DMS79 (cell line): ENCODE results near the gene CDX2.

ENCODE experiments used
- DNase-seq: peaks from one replicate; lab custom pipeline; 2025; lab: John Stamatoyannopoulos, UW

CDX2 gene

DNA sequence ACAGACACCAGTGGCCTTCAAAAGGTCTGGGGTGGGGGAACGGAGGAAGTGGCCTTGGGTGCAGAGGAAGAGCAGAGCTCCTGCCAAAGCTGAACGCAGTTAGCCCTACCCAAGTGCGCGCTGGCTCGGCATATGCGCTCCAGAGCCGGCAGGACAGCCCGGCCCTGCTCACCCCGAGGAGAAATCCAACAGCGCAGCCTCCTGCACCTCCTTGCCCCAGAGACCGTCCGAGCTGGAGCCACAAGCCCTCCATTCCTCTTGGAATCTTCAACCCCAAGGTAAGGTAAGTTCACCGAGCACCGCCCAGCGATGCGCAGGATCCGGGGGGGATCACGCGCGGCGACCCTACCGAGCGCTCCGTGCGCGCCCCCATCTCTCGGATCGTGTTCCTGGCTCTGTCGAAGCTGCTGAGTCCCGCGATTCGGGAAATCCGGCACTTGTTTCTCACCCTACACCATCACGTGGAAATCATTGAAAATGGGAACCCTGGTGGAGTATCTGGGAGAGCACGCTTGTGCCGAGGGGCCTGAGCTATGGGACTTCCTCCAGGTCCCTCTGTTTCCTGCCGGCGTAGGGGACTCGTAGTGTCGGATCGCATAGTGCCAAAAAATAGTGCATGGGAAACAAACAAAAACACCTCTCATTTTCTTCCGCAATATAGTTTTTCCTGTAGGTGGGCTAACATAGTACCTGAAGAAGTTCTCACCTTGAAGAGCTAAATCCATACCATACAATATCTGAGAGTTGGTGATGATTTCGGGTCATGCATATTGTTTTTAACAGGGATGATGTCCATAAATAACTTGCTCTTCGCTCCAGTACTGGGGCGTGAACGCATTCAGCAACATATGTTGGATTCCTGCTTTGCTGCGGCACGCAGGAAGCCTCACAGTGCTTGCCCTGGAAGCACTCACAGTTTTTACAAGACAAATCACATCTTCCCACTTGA, 40.0 kb downstream of the CDX2 start:
- no peak for DNase-seq

DNA sequence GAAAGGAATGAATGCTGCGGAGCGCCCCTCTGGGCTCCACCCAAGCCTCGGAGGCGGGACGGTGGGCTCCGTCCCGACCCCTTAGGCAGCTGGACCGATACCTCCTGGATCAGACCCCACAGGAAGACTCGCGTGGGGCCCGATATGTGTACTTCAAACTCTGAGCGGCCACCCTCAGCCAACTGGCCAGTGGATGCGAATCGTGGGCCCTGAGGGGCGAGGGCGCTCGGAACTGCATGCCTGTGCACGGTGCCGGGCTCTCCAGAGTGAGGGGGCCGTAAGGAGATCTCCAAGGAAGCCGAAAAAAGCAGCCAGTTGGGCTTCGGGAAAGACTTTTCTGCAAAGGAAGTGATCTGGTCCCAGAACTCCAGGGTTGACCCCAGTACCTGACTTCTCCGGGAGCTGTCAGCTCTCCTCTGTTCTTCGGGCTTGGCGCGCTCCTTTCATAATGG, 40.7 kb downstream of the CDX2 start:
- DNase-seq: no peak

DNA sequence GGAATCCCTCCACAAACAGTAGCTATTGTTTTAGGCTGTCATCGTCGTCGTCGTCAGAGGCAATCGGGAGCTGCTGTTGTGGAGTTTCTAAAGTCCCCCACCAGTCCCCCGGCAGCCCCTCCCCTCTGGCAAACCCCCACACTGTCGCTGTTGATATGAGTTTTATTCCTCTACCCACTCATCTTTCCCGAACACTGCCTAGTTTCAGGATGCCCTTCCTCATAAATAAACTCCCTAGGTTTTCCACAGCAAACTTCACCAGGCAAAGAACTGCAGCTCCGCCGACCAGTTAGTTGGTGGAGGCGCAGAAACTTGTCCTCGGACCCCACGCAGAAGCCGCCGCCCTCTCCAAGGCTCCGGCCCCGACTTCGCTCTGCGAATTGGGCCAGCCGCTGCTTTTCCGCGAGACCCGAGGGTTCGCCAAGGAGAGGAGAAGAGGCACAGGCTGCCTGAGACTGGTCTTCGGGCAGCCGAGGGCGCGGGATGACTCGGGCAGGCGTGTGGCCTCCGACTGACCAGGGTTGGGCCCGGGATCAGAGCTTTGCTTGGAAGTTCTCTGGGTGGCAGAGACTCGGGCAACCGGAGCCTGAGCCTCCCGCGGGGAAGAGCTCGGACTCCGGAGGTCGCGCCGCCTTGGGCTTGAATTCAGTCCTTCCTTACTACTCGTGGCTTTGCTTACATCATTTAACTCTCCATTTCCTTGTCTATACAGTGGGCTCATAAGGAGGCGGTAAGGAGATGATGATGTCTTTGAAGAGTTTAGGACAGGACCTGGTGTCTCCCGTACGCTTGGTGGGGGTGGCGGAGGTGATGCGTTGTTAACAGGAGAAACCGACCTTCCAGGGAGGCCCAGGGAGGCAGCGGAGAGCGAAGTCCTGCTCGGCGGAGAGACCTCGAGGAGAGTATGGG, 41.4 kb downstream of the CDX2 start:
- no peak for DNase-seq

DNA sequence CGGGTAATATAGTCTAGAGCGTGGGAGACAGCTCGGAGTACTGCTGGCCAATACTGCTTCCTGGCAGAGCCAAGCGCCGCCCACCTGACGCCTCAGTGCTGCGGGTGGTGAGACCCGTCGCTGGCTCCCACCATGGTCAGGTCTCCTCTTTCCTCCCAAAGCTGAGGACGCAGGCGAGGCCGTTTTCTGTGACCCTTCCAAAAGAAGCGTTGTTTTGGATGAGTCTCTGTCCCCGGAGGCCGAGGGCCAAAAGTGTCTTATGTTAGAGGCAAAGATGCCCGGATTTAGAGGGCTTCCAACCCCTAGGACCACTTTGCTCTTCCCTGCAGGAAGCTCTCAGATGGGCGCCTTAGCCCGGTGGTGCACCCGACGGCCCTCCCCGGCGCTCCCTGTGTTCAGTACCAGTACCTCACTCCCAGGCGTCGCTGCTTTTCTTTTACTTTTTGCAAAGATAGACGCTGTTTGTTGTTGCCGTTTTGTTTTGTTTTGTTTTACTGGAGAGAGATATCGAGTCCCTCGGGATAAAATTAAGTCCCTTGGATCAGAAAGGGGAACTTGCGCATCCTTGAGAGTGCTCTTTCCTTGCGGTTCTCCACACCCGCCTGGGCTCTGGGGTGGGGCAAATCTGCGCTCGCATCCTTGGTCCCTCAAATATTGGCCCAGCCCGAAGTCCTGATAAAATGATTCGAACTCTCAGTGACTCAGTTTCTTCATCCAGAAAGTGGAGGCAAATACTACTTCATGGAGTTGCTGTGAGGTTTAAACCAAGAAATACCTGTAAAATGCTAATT, 42.3 kb downstream of the CDX2 start:
- DNase-seq: no peak

DNA sequence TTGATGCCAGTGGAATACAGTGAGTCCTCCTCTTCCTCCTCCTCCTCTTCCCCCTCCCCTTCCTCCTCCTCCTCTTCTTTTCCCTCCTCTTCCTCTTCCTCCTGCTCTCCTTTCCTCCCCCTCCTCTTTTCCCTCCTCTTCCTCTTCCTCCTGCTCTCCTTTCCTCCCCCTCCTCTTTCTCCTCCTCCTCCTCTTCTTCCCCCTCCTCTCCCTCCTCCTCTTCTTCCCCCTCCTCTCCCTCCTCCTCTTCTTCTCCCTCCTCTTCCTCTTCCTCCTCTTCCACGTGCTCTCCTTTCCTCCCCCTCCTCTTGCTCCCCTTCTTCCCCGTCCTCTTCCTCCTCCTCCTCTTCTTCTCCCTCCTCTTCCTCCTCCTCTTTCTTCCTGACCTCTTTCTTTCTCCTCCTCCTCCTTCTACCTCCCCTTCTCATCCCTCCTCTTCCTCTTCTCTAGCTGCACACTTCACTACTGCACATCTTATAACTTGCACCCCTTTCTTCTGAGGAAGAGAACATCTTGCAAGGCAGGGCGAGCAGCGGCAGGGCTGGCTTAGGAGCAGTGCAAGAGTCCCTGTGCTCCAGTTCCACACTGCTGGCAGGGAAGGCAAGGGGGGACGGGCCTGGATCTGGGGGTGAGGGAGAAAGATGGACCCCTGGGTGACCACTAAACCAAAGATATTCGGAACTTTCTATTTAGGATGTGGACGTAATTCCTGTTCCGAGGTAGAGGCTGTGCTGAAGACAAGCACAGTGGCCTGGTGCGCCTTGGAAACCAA, 43.7 kb downstream of the CDX2 start:
- no peak for DNase-seq

DNA sequence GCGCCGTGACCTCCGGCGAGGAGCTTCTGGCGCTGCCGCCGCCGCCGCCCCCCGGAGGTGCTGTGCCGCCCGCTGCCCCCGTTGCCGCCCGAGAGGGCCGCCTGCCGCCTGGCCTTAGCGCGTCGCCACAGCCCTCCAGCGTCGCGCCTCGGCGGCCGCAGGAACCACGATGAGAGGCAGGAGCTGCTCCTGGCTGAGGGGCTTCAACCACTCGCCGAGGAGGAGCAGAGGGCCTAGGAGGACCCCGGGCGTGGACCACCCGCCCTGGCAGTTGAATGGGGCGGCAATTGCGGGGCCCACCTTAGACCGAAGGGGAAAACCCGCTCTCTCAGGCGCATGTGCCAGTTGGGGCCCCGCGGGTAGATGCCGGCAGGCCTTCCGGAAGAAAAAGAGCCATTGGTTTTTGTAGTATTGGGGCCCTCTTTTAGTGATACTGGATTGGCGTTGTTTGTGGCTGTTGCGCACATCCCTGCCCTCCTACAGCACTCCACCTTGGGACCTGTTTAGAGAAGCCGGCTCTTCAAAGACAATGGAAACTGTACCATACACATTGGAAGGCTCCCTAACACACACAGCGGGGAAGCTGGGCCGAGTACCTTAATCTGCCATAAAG, 44.5 kb downstream of the CDX2 start:
- no peak for DNase-seq

DNA sequence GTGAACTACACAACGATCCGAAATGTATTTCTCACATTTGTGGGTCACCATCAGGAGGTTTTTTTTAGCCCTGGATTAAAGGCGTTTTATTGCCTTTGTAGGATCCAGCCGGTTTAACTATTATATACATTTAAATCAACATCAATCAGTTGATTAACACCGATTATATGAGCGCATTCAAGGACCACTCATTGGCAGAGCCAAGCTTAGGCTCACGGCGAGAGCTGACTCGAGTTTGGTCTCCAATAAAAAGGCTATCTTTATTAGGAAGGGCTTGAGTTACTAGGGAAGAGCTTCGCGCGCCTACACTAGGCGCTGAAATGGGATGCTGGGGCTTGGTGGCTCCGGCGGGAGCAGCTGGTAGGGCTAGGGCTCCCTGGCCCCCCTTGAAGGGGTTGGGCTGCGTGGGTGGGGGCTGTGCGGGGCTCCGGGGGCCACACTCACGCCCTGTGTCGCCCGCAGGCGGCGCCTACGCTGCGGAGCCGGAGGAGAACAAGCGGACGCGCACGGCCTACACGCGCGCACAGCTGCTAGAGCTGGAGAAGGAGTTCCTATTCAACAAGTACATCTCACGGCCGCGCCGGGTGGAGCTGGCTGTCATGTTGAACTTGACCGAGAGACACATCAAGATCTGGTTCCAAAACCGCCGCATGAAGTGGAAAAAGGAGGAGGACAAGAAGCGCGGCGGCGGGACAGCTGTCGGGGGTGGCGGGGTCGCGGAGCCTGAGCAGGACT, 45.2 kb downstream of the CDX2 start:
- no peak for DNase-seq

DNA sequence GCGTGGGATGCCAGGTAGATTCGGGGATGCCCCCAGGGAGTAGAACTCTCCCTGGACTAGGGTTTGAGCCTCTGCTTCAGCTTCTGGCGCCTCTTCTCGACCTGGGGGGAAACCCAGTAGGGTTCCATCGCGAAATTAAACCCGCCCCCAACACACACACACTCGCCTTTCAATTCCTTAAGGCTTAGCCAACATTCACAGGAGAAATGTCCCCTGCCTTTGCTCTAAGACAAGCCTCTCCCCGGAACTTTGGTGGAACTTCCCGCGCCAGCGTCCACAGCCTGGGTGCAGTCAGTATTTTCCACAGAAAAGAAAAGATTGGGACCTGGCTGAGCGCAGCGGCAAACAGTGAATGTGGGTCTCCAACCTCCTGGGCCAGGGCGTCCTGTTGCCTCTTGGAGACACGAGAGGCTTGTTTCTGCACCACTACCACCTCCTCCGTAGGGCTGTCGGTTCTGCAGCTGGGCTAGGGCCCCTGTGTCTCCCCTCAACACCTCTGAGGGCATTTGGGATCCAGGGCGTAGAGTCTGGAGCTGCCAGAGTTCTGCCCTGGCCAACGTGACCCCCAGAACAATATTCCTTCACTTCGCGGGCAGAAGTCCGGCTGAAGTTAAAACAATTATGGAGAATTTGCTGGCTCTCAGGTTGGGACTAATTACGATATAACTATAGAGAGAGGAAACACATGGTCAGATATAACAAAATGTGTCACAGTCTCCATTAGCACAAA, 46.1 kb downstream of the CDX2 start:
- DNase-seq: no peak

DNA sequence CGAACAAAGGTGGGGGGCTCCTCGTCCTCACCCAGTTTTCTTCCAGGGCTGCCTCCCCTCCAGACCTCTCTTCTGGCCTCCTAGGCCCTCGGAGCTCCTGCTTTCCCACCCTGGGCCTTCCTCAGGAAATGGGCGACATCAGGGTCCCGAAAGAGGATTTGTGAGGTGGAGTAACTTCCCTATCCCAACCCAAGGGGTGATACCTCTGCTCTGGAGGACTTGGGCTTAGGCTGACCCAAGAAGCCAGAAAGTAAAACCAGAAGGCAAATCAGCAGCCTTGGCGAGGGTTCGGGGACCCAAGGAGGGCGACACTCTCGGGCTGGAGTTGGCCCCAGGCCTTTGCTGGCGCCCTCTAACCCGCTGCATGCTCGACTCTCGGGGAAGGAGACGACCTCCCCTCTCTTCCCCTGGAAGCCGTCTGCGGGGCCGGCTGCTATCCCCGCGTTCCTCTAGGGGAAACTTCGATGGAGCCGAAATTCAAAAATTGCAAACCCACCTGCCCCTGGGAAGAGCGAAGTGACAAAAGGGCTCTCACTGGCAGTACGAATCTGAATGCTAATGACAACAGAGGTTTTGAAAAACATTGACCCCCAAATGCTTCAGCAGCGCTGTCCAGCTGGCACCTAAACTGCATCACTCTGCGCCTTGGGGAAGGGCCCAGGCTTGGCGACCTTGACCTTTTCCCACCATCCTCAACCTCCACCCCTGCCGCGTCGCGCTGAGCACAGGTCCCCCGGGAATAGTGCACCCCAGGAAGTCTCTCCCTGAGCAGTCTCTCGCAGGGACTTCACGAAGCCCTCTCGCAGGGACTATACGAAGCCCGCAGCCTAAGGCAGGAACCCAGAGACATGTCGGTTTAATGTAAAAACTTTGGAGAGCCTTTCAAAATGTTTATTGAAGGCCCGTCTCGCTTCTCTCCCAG, 46.9 kb downstream of the CDX2 start:
- no peak for DNase-seq

DNA sequence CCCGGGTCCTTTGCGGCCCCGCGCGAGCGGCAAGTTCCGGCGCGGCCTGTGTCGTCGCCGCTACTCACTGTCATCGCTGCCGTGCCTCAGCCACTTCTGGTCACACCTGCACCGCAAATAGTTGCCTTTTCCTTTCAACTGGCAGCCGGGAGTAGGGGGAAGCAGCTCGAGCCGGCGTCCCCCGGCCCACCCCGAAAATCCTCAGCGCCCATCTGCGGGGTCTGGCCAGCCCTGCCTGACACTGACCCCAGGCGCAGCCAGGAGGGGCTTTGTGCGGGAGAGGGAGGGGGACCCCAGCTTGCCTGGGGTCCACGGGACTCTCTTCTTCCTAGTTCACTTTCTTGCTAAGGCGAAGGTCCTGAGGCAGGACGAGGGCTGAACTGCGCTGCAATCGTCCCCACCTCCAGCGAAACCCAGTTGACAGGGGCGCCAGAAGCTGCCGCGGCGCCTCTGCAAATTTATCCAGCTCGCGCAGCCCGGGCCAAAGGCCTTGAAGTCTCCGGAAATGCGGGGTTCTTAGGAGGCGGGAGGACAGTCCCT, 47.6 kb downstream of the CDX2 start:
- no peak for DNase-seq

DNA sequence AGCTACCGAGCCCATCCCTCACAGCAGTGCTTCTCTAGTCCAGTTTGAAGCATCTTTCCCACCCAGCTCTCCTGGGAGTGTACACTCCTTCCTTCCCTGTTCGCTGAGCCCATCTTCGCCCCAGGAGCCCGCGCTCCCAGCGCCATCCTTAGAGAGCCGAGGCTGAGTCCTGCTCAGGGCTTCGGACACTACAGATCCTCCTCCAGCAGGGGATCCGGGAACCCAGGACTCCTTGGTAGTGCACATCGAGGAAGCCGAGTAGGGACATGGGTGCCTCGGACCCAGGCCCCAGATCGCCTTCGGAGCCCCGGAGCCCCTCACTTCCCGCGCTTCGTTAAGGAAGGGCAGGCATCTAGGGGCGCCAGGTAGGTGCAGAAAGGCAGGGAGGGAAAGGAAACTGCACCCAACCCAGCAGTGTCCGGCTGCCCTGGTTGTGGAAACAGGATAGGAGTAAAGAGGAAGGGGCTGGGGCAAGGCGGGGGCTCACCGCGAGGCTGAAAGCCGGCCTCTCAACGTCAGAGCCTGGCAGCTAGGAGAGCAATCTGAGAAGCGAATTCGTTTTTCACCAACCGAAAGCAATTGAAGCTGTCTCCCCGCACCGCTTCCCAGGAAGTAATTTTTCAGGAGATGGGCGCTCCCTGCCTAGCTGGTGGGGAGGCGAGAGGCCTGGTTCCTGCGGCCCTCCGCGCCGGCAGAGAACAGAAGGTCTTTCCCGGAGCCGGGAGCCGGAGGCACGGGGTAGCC, 48.3 kb downstream of the CDX2 start:
- DNase-seq: no peak

DNA sequence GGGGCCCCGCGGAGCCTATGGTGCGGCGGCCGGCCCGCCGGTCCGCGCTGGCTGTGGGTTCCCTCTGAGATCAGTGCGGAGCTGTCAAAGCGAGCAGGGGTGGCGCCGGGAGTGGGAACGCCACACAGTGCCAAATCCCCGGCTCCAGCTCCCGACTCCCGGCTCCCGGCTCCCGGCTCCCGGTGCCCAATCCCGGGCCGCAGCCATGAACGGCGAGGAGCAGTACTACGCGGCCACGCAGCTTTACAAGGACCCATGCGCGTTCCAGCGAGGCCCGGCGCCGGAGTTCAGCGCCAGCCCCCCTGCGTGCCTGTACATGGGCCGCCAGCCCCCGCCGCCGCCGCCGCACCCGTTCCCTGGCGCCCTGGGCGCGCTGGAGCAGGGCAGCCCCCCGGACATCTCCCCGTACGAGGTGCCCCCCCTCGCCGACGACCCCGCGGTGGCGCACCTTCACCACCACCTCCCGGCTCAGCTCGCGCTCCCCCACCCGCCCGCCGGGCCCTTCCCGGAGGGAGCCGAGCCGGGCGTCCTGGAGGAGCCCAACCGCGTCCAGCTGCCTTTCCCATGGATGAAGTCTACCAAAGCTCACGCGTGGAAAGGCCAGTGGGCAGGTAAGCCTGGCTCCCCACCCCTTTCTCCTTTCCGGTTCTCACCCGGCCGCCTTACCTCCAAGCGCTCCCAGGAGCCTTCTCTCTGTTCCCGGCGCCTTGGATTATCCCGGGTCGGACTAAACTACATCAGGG, 49.0 kb downstream of the CDX2 start, which contains the start of gene PDX1:
PDX1 (plus strand) TSS at position 67 of the 743 bp plus-strand sequence; CDS start at position 206, 139 bp downstream.
- DNase-seq: peak; percentile 7

DNA sequence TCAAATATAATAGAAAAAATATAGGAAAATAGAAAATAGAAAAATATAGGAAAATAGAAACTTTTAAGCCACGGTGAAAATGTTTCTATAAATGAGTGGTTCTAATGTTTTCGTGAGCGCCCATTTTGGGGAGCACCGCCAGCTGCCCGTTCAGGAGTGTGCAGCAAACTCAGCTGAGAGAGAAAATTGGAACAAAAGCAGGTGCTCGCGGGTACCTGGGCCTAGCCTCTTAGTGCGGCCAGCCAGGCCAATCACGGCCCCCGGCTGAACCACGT, 49.5 kb downstream of the CDX2 start:
- DNase-seq: no peak

DNA sequence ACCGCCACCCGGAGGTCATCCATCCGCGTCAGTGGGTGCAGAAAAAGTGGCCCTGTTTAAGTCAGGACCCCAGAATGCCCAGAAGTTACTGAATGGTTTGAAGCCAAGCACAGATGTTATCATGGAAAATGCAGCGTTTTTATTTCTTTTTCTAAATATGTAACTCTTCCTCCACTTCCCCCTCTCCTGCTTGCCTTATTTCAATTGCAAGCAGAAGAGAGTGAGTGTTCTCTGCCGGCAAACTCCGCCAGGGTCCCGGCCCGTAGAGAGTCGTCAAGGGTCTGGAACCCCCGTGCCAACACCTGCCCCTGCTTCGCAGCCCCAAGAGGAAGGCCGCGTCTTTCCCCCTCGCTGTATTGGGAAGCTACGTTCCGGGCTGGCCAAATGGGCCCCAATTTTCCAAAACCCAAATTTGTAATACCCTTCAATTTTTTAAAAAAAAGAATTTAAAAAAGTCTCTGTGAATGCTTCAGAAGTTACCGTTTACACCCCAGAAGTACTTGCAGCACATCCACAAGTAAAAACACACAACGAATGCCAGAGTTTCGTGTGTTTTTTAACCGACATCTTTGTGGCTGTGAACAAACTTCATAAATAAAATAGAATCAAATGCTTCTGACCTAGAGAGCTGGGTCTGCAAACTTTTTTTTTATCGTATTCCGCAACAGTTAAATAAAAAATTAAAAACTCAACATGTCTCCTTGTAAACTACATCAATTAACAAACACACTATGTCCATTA, 50.0 kb downstream of the CDX2 start:
- DNase-seq: no peak

DNA sequence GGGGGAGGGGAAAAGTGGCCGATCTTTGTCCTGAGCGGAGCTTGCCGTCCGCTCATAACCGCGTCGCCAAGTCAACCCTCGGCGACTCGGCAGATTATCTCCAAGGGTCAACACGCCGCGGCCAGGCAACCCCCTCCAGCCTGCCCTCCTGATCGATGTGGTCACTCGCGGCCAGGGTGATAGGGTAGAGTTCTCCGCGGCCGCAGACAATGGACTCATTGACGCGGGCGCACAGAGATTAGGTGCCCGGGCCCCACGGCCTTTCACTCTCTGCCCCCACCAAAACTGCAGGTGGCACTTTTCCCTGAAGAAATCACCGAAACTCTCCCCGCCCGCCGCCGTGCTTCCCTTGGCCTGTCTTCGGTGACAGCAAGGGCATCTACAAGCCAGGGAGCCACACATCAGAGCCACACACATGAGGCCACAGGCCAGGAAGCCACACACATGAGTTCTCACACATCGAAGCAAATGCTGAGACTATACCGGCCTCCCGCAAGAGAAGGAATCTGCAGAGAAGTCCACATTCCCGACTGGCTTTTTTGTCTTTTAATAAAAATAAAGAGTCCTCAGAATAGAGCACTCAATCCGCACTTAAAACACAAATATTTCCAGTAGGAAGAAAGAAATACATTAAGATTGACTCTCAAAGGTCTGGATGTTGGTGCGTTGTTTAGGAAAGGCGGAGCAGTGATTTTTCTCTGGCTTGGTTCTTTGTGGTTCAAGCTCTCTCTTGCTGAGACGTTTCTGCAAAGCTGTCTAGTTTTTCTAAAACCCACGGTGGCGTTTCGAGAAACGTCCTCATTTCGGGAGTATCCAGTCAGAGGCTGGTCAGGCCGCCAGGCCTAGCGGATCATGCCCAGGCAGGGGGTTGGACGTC, 50.8 kb downstream of the CDX2 start:
- DNase-seq: no peak
